Osteocyte (in vitro differentiated cells): ENCODE results near the gene ITFG1. TPM values are rescaled to one million over a fixed set of nuclear protein-coding genes. Genes with fewer than 3 reads are reported as not detected.
A peak's percentile ranks its signal among the peaks of the same experiment; 100 is the strongest.

Experiments
- DNase-seq: peaks from one replicate; pipeline ENCODE4 v3.0.0; 2021; ENCODE audit warnings: mixed read lengths; ENCODE audit not compliant: unreplicated experiment; ENCODE audit errors: extremely low spot score
- H3K27ac Mint-ChIP-seq: one replicate; pipeline ENCODE4 v1.8.0; 2021; ENCODE audit warnings: mild to moderate bottlenecking, mixed read lengths; ENCODE audit not compliant: unreplicated experiment
- H3K27me3 Mint-ChIP-seq: one replicate; pipeline ENCODE4 v1.8.0; 2021; ENCODE audit warnings: mixed read lengths; ENCODE audit not compliant: unreplicated experiment
- H3K36me3 Mint-ChIP-seq: one replicate; pipeline ENCODE4 v1.8.0; 2021; ENCODE audit warnings: mixed read lengths; ENCODE audit not compliant: unreplicated experiment
- H3K4me1 Mint-ChIP-seq: one replicate; pipeline ENCODE4 v1.8.0; 2021; ENCODE audit warnings: mixed read lengths; ENCODE audit not compliant: unreplicated experiment
- H3K4me3 Mint-ChIP-seq: one replicate; pipeline ENCODE4 v1.8.0; 2021; ENCODE audit warnings: mild to moderate bottlenecking, moderate library complexity, mixed read lengths; ENCODE audit not compliant: unreplicated experiment
- H3K9me3 Mint-ChIP-seq: one replicate; pipeline ENCODE4 v1.8.0; 2021; ENCODE audit warnings: mixed read lengths; ENCODE audit not compliant: unreplicated experiment
- total RNA-seq: library from RNA; stranded (reverse); gene quantifications from 2 replicates; pipeline ENCODE4 v1.2.1, GENCODE V29; 2021
- TF ChIP-seq, protein P1 (sequence below): fragments of 200-600 bp; sonication (generic); IDR thresholded peaks from 2 replicates; pipeline ENCODE4 v1.5.0; 2021; ENCODE audit warnings: antibody characterized with exemption, mild to moderate bottlenecking, moderate library complexity

ITFG1 gene
- total RNA-seq, 1 donor from 2014 or later = 69.5 TPM

DNA sequence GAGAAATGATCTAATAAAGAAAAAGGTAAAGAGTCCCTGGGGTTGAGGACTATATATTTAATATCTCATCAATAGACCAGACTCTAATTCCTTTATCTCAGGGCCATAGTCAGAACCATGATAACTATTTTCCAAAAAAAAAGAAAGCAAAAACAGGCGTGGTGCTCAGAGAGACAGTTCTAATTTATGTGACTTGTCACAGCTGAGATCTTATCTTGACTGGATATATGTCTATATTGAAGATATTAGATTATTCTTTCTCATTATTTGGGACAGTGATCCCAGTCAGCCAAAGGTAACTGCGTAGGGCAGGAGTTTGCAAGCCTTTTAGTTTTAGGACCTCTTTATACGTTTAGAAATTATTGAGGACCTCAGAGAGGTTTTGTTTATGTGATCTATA is 52.4 kb downstream of the ITFG1 start:
- Mint-ChIP-seq H3K27me3 (no peaks in the 10 kb centered on the region), H3K9me3 (no peaks in the 10 kb centered on the region), H3K4me3 (no peak overlapping the region), H3K4me1 (peaks cover 17% of the 10 kb centered on the region), H3K36me3 (peaks cover 8% of the 10 kb centered on the region), H3K27ac (no peak overlapping the region)
- no peak for DNase-seq
- TF ChIP-seq, protein P1, sequence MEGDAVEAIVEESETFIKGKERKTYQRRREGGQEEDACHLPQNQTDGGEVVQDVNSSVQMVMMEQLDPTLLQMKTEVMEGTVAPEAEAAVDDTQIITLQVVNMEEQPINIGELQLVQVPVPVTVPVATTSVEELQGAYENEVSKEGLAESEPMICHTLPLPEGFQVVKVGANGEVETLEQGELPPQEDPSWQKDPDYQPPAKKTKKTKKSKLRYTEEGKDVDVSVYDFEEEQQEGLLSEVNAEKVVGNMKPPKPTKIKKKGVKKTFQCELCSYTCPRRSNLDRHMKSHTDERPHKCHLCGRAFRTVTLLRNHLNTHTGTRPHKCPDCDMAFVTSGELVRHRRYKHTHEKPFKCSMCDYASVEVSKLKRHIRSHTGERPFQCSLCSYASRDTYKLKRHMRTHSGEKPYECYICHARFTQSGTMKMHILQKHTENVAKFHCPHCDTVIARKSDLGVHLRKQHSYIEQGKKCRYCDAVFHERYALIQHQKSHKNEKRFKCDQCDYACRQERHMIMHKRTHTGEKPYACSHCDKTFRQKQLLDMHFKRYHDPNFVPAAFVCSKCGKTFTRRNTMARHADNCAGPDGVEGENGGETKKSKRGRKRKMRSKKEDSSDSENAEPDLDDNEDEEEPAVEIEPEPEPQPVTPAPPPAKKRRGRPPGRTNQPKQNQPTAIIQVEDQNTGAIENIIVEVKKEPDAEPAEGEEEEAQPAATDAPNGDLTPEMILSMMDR = no peak

DNA sequence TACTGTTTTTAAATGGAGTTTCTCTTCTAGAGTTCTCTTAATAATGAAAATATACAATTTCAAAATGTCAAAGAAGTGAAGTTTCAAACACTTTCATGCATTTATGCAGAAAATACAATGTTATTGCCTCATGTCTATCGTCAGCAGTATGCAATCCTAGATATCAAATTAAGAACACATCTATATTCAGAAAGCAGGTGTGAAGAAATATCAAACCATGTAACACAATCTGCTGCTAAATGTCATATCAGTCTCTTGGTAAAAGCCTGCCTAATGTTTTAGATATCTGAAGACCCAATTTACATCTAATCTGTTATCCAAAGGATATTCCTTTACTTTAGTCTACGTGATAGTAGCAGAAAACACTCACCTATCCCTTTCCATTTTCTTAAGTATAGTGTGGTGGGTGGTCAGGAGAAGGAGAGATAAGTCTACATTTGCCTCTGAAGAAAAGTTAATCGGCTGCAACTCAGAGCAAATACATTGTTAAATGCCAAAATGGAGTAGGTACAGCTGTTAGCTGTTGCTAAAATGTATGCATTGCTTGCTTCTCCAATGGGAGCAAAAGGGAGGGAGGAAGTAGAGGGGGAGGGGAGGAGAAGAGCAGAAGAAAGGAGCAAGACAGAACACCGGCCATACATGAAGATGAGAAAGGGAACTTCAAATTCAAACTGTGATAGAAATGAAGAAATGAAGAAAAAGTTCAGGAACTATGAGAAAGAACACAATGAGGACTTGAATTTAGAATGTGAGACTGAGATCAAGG is 64.9 kb downstream of the ITFG1 start:
- TF ChIP-seq, protein P1 = no peak
- peaks cover 17% of the 10 kb centered on the region for H3K4me1 Mint-ChIP-seq
- DNase-seq = no peak
- no peak overlapping the region for H3K4me3 Mint-ChIP-seq
- H3K27ac Mint-ChIP-seq = no peak overlapping the region
- no peaks in the 10 kb centered on the region for H3K9me3 Mint-ChIP-seq
- peaks cover 17% of the 10 kb centered on the region for H3K36me3 Mint-ChIP-seq
- H3K27me3 Mint-ChIP-seq = no peaks in the 10 kb centered on the region

DNA sequence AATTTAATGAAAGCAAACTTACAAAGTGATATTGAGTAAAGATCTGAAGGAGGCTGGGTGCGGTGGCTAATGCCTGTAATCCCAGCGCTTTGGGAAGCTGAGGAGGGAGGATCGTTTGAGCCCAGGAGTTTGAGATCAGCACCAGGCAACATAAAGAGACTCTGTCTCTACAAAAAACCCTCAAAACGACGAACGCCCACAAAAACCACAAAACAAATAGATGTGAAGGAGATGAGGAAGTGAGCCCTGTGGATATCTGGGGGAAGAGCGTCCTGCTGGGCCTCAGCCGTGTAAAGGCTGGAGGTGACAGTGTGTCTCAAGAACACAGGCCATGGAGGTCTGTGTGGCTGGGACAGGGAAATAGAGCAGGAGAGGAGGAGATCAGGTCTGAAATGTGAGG is 68.8 kb downstream of the ITFG1 start:
- H3K27ac Mint-ChIP-seq = peak overlapping the region; percentile 36
- H3K27me3 Mint-ChIP-seq = no peaks in the 10 kb centered on the region
- peaks cover 16% of the 10 kb centered on the region for H3K36me3 Mint-ChIP-seq
- no peak for DNase-seq
- peaks cover 17% of the 10 kb centered on the region for H3K4me1 Mint-ChIP-seq
- TF ChIP-seq, protein P1 = no peak
- H3K9me3 Mint-ChIP-seq = peaks cover 4% of the 10 kb centered on the region
- no peak overlapping the region for H3K4me3 Mint-ChIP-seq

DNA sequence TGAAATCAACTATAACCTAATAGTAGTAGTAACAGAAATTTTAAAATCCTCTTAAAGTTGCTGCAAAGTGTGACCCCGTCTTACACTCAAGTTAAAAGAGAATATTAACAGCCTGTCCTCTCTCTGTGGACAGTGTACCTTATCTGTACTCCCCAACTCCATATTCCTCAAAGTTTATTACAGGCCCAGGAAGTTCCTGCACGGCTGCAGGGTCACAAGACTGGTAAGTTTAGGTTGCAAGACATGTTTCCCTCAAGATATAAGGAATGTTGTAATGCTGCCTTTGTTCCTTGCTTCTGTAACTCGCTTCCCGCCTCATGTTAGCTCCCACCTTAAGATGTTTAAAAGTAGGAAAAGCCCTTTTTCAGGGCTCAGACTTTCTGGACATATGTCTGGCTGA is 72.2 kb downstream of the ITFG1 start:
- no peak overlapping the region for H3K27ac Mint-ChIP-seq
- DNase-seq = no peak
- TF ChIP-seq, protein P1 = no peak
- peaks cover 10% of the 10 kb centered on the region for H3K4me1 Mint-ChIP-seq
- peaks cover 2% of the 10 kb centered on the region for H3K36me3 Mint-ChIP-seq
- H3K4me3 Mint-ChIP-seq = no peak overlapping the region
- H3K27me3 Mint-ChIP-seq = no peaks in the 10 kb centered on the region
- H3K9me3 Mint-ChIP-seq = peaks cover 4% of the 10 kb centered on the region

DNA sequence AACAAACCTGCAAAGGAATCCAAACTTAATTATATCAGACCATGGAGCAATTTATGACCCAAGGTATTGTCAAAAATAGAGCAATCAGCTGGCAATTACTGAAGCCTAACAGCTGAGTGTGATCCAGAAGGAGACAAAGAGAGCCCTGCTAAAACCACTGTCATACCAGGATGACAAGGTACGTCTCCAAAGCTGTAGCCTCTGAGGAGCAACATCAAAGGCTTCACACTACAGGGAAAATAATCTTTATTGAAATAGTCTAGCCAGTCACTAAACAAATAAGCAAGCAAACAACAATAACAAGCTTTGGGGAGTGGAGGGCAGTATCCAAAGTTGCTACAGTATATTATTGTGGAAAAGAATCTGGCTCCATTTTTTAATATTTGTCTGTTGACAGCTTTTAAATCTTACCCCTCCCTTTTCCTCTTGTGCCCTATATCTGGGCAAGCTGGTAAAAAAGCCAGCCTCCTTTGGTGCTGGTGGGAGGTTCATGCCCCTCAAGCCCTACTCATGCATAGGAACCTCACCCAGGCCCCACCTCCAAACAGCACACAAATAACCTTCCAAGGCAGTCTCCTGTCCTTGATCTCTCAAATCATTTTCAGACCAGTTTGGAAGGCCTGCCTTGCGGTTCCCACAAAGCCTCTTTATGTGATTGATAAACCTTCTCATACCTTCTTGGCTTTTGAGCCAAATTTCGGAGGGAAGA is 73.7 kb downstream of the ITFG1 start:
- no peak overlapping the region for H3K27ac Mint-ChIP-seq
- no peak for DNase-seq
- no peak overlapping the region for H3K4me3 Mint-ChIP-seq
- H3K4me1 Mint-ChIP-seq = peaks cover 4% of the 10 kb centered on the region
- peaks cover 4% of the 10 kb centered on the region for H3K36me3 Mint-ChIP-seq
- peaks cover 4% of the 10 kb centered on the region for H3K9me3 Mint-ChIP-seq
- TF ChIP-seq, protein P1 = no peak
- H3K27me3 Mint-ChIP-seq = no peaks in the 10 kb centered on the region
